ENCODE data around the gene TSHZ1.

TSHZ1 gene

GRCh38 chr18:75209129-75209950 lies 1.3 kb upstream of the TSHZ1 start, which contains the start of gene PTGR3:
PTGR3 (minus strand) TSS chr18:75209139; CDS start chr18:75209058, 81 bp downstream.
- DNase-seq: no peak

- DNase-seq: no peak
Observed at GRCh38 chr18:75209951-75210258, 692 bp upstream of the TSHZ1 start.

- no peak for DNase-seq
Observed at GRCh38 chr18:75211002-75211621, 515 bp downstream of the TSHZ1 start.

- no peak for DNase-seq
Observed at GRCh38 chr18:75211626-75211952, 992 bp downstream of the TSHZ1 start.

GRCh38 chr18:75211953-75212750 lies 1.6 kb downstream of the TSHZ1 start:
- no peak for DNase-seq

- no peak for DNase-seq
Observed at GRCh38 chr18:75212751-75213090, 2.1 kb downstream of the TSHZ1 start.

GRCh38 chr18:75213611-75214331 lies 3.2 kb downstream of the TSHZ1 start:
- DNase-seq: no peak

- DNase-seq: no peak
Observed at GRCh38 chr18:75214332-75214690, 3.7 kb downstream of the TSHZ1 start.

GRCh38 chr18:75214766-75215510 lies 4.3 kb downstream of the TSHZ1 start:
- no peak for DNase-seq

GRCh38 chr18:75215663-75216062 lies 5.1 kb downstream of the TSHZ1 start:
- DNase-seq: no peak

GRCh38 chr18:75216212-75216910 lies 5.8 kb downstream of the TSHZ1 start:
- DNase-seq: no peak

GRCh38 chr18:75216911-75217689 lies 6.5 kb downstream of the TSHZ1 start:
- DNase-seq: no peak

- peak; percentile 28 for DNase-seq
Observed at GRCh38 chr18:75218065-75218923, 7.7 kb downstream of the TSHZ1 start.

GRCh38 chr18:75219745-75220375 lies 9.3 kb downstream of the TSHZ1 start:
- DNase-seq: no peak

GRCh38 chr18:75220551-75221355 lies 10.2 kb downstream of the TSHZ1 start:
- no peak for DNase-seq

GRCh38 chr18:75221397-75221796 lies 10.8 kb downstream of the TSHZ1 start:
- no peak for DNase-seq

- no peak for DNase-seq
Observed at GRCh38 chr18:75221897-75222296, 11.3 kb downstream of the TSHZ1 start.

GRCh38 chr18:75222407-75222806 lies 11.8 kb downstream of the TSHZ1 start:
- DNase-seq: no peak

Measured in NCI-H187 treated with DMSO at 0.1 percent for 48 hours (cell line).